B cell (primary cell): ENCODE data around the gene HOXD4. TPM values are rescaled to one million over a fixed set of nuclear protein-coding genes. Genes with fewer than 3 reads are reported as not detected.
A peak's percentile ranks its signal among the peaks of the same experiment; 100 is the strongest.

Source experiments
- ATAC-seq: fragments of 200-7000 bp; cut with Tn5 transposase; one replicate; pipeline ENCODE4 v1.10.0; 2021; ENCODE audit warnings: low read depth, mild to moderate bottlenecking, moderate number of reproducible peaks, moderate library complexity
- CTCF ChIA-PET: fragments of 350-600 bp; sonication (Branson Sonifier 250); formaldehyde crosslinking; loops from one replicate; lab custom pipeline; 2021; ENCODE audit warnings: antibody characterized with exemption, inconsistent platforms; lab: Charles Lee
- POLR2A ChIA-PET: fragments of 350-600 bp; sonication (Branson Sonifier 250); formaldehyde crosslinking; loops from one replicate; lab custom pipeline; 2021; ENCODE audit warnings: antibody characterized with exemption; lab: Charles Lee
- DNase-seq: peaks from one replicate; pipeline ENCODE4 v3.0.0; 2013
- H2AFZ ChIP-seq: 2 replicates; pipeline ENCODE4 v1.6.1; 2012; ENCODE audit warnings: mild to moderate bottlenecking, low read depth, low read length; ENCODE audit not compliant: insufficient read depth, poor library complexity, severe bottlenecking
- H3K27ac ChIP-seq, 2 donors: 1 replicate in 1 of 2; 2 replicates in 1 of 2; pipeline ENCODE4 v1.5.1; 2012 to 2013; ENCODE audit warnings: low read length in 2 of 2, mild to moderate bottlenecking in 2 of 2, moderate library complexity in 1 of 2
- H3K27me3 ChIP-seq, 4 experiments: fragments of 200-600 bp in 1 of 4; sonication (generic) in 1 of 4; replicated peaks in 1 of 4; 1 replicate in 2 of 4; 2 replicates in 2 of 4; pipeline versions ENCODE4 v1.6.1 to v1.7.0; 2013 to 2016; ENCODE audit warnings: low read length in 3 of 4, mild to moderate bottlenecking in 2 of 4, mixed read lengths in 1 of 4, moderate library complexity in 1 of 4; ENCODE audit not compliant: insufficient read depth in 4 of 4, control insufficient read depth in 3 of 4; ENCODE audit errors: control extremely low read depth in 1 of 4
- H3K36me3 ChIP-seq, 2 experiments: replicated peaks in 1 of 2; 1 replicate in 1 of 2; 2 replicates in 1 of 2; pipeline versions ENCODE4 v1.6.1 to v1.7.1; 2013; ENCODE audit warnings: low read length in 1 of 2; ENCODE audit not compliant: insufficient read depth in 2 of 2, control insufficient read depth in 1 of 2; ENCODE audit errors: control extremely low read depth in 1 of 2, extremely low read depth in 1 of 2
- H3K4me1 ChIP-seq, 2 donors: fragments of 200-600 bp in 1 of 2; sonication (generic) in 1 of 2; 1 replicate in 1 of 2; 2 replicates in 1 of 2; pipeline versions ENCODE4 v1.5.1 to v1.6.1; 2013 to 2017; ENCODE audit warnings: low read length in 2 of 2; ENCODE audit not compliant: control insufficient read depth in 2 of 2, insufficient read depth in 2 of 2
- H3K4me2 ChIP-seq: replicated peaks from 2 replicates; pipeline ENCODE3; 2012; ENCODE audit warnings: mild to moderate bottlenecking, low read depth, low read length; ENCODE audit not compliant: poor library complexity, severe bottlenecking
- H3K4me3 ChIP-seq, 5 experiments: fragments of 200-600 bp in 1 of 5; sonication (generic) in 1 of 5; 1 replicate in 3 of 5; 2 replicates in 2 of 5; pipeline versions ENCODE4 v1.5.1 to v1.7.0; 2011 to 2016; ENCODE audit warnings: low read length in 4 of 5, mild to moderate bottlenecking in 4 of 5, low read depth in 2 of 5, control low read depth in 1 of 5, moderate library complexity in 1 of 5; ENCODE audit not compliant: insufficient read depth in 1 of 5; ENCODE audit errors: control extremely low read depth in 1 of 5, extremely low read depth in 1 of 5
- H3K79me2 ChIP-seq: fragments of 200-600 bp; sonication (generic); one replicate; pipeline ENCODE4 v1.6.0; 2016; ENCODE audit warnings: low read length; ENCODE audit not compliant: control insufficient read depth, insufficient read depth
- H3K9ac ChIP-seq: fragments of 200-600 bp; sonication (generic); 2 replicates; pipeline ENCODE4 v1.6.1; 2017; ENCODE audit warnings: mild to moderate bottlenecking, low read length, moderate library complexity
- H3K9me3 ChIP-seq, 3 donors: one replicate each; pipeline versions ENCODE4 v1.6.1 to v1.7.1; 2013; ENCODE audit warnings: low read length in 2 of 3; ENCODE audit not compliant: control insufficient read depth in 2 of 3, insufficient read depth in 1 of 3; ENCODE audit errors: control extremely low read depth in 1 of 3
- H4K20me1 ChIP-seq: 2 replicates; pipeline ENCODE4 v1.6.0; 2012; ENCODE audit warnings: mild to moderate bottlenecking, low read length; ENCODE audit not compliant: insufficient read depth, control insufficient read depth, poor library complexity, severe bottlenecking
- H3K27ac Mint-ChIP-seq: one replicate; pipeline ENCODE4 v1.8.0; 2021; ENCODE audit warnings: mixed read lengths
- H3K27me3 Mint-ChIP-seq: one replicate; pipeline ENCODE4 v1.8.0; 2021; ENCODE audit warnings: mixed read lengths
- H3K4me1 Mint-ChIP-seq: one replicate; pipeline ENCODE4 v1.8.0; 2021; ENCODE audit warnings: mixed read lengths
- H3K4me3 Mint-ChIP-seq: one replicate; pipeline ENCODE4 v1.8.0; 2021; ENCODE audit warnings: mixed read lengths
- H3K9me3 Mint-ChIP-seq: one replicate; pipeline ENCODE4 v1.8.0; 2022; ENCODE audit warnings: mixed read lengths; ENCODE audit not compliant: insufficient read depth
- CTCF ChIP-seq: fragments of 200-600 bp; IDR thresholded peaks from one replicate; pipeline ENCODE4 v1.8.0; 2022; ENCODE audit warnings: antibody characterized with exemption, mild to moderate bottlenecking
- EZH2 ChIP-seq: IDR thresholded peaks from 2 replicates; pipeline ENCODE4 v1.6.1; 2012; ENCODE audit warnings: borderline replicate concordance, low read depth, mild to moderate bottlenecking, moderate library complexity, low read length; ENCODE audit not compliant: insufficient read depth, poor library complexity, severe bottlenecking
- WGBS: methylation state at CpG from one replicate; pipeline ENCODE4 v1.1.5; 2013; ENCODE audit warnings: missing lambda C conversion rate; ENCODE audit not compliant: insufficient coverage; 5-methylcytosine and 5-hydroxymethylcytosine counted together
- intact Hi-C: fragments of 100-400 bp; cut with micrococcal nuclease; formaldehyde crosslinking; loops from one replicate; pipeline ENCODE4 v1.10.0; 2022
- polyA plus RNA-seq: library from polyadenylated mRNA; depleted of rRNA; stranded (reverse); fragments of >200 nt; gene quantifications from 2 replicates; pipeline ENCODE4 v1.2.3, GENCODE V29; 2012
- total RNA-seq, 2 donors: library from RNA; stranded (reverse); fragments of 120-200 nt in 1 of 2; gene quantifications; 1 replicate in 1 of 2; 2 replicates in 1 of 2; pipeline versions ENCODE4 v1.2.3 to v1.2.4, GENCODE V29; 2013 to 2022

The HOXD4 gene
- total and polyA plus RNA-seq, 2 donors (not counting 1 experiment from before 2014, with no cell fraction given) = not detected

- Mint-ChIP-seq H3K27ac (no peak within 1 kb of the TSS), H3K4me1 (peaks cover 13% of the 10 kb centered on the region), H3K4me3 (peak within 1 kb of the TSS; percentile 54), H3K9me3 (peaks cover 2% of the 10 kb centered on the region), H3K27me3 (peaks cover 79% of the 10 kb centered on the region)
- DNase-seq (no peak), ATAC-seq (no peak)
- Histone ChIP-seq H2AFZ (peak within 1 kb of the TSS; percentile 40), H3K9ac (peak within 1 kb of the TSS; percentile 26), H3K27me3 (peaks cover 0 to 91% (median 75%) of the 10 kb centered on the region in 4 experiments), H3K9me3 (peaks cover 0 to 44% (median 0%) of the 10 kb centered on the region in 3 donors), H3K4me2 (peak within 1 kb of the TSS; percentile 72), H4K20me1 (no peaks in the 10 kb centered on the region), H3K79me2 (no peaks in the 10 kb centered on the region), H3K4me3 (peak within 1 kb of the TSS in 2 of 5 experiments; percentile 26 to 33), H3K27ac (no peak within 1 kb of the TSS), H3K4me1 (peaks cover 5 to 40% of the 10 kb centered on the region in 2 donors), H3K36me3 (no peaks in the 10 kb centered on the region)
- intact Hi-C loops = no loop called here
- WGBS = 8% methylated on average over 84 of the region's 84 CpGs
- no peak for TF ChIP-seq CTCF
- ChIA-PET POLR2A (no interaction called here), CTCF (interaction anchor here (1.2 kb wide), 1 partner anchor 332 kb away, joined by 3 read pairs; no protein-coding TSS in a partner anchor)
These were observed 28.5 kb upstream of the HOXD4 start, which contains the start of gene HOXD9 for GRCh38 chr2:176122683-176123410. TSS of gene HOXD9 (plus strand) at chr2:176122719. CDS start at chr2:176122769, 50 bp downstream.

- no peak overlapping the region for H3K9ac ChIP-seq
- CTCF ChIA-PET = interaction anchor here (1.2 kb wide), 1 partner anchor 331 kb away, joined by 3 read pairs; no protein-coding TSS in a partner anchor
These were observed 27.8 kb upstream of the HOXD4 start for GRCh38 chr2:176123411-176124109.

More at GRCh38 chr2:176123411-176124109, 27.8 kb upstream of the HOXD4 start:
- POLR2A ChIA-PET = no interaction called here
- no peak for TF ChIP-seq CTCF
- no peak for TF ChIP-seq EZH2
- peaks cover 0 to 45% (median 0%) of the 10 kb centered on the region in 3 donors for H3K9me3 ChIP-seq
- no peak overlapping the region for H2AFZ ChIP-seq
- no peak overlapping the region for H3K27ac ChIP-seq
- peaks cover 20% of the 10 kb centered on the region for H3K4me1 Mint-ChIP-seq
- H3K27ac Mint-ChIP-seq = no peak overlapping the region
- H3K4me3 Mint-ChIP-seq = peak overlapping the region; percentile 26
- no peaks in the 10 kb centered on the region for H3K79me2 ChIP-seq
- peak overlapping the region; percentile 72 for H3K4me2 ChIP-seq
- 14% methylated on average over 35 of the region's 40 CpGs for WGBS
- H4K20me1 ChIP-seq = no peaks in the 10 kb centered on the region
- DNase-seq = no peak
- no peak overlapping the region for H3K4me3 ChIP-seq
- peaks cover 80% of the 10 kb centered on the region for H3K27me3 Mint-ChIP-seq
- intact Hi-C loops = no loop called here
- peaks cover 9 to 38% of the 10 kb centered on the region in 2 donors for H3K4me1 ChIP-seq
- H3K27me3 ChIP-seq = peaks cover 0 to 91% (median 73%) of the 10 kb centered on the region in 4 experiments
- no peak for ATAC-seq
- H3K9me3 Mint-ChIP-seq = peaks cover 2% of the 10 kb centered on the region
- no peaks in the 10 kb centered on the region for H3K36me3 ChIP-seq
